ENCODE data around the gene NAT10. TPM values are rescaled to one million over a fixed set of nuclear protein-coding genes. Genes with fewer than 3 reads are reported as not detected.
"Not testable (repeated sequence)": the region's sequence is repeated elsewhere in the genome, so short reads cannot be mapped to it uniquely, and the experiment has no call there.

The NAT10 gene
- total RNA-seq, 1 experiment from 2014 or later, result 103 TPM

DNA sequence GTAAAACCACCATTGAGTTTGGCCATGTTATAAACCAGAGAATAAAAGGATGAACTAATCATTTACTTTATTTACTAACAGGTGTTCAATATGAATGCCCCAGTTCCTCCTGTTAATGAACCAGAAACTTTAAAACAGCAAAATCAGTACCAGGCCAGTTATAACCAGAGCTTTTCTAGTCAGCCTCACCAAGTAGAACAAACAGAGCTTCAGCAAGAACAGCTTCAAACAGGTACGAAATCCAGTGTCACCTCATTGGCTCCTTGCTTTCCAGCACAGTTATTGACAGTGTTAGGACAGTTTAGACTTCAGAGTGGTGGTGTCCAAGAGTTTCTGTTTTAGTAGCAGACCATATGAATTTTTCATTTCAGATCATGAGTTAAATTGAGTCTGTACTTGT lies 13.6 kb upstream of the NAT10 start:
- H4K91ac ChIP-seq (ENCODE audit: insufficient read length, low read depth, low read length), result no peak overlapping the region
- H4K8ac ChIP-seq (replicated peaks; ENCODE audit: insufficient read length, low read depth, low read length), result no peak overlapping the region
- H2BK12ac ChIP-seq (ENCODE audit: insufficient read length, low read depth, low read length), result no peak overlapping the region
- H3T11ph ChIP-seq (ENCODE audit: low read length), result no peak overlapping the region
- no peak overlapping the region for H2BK120ac ChIP-seq (ENCODE audit: low read depth, low read length, poor library complexity, severe bottlenecking)
- no peak overlapping the region for H2BK20ac ChIP-seq (ENCODE audit: low read depth, low read length, poor library complexity, severe bottlenecking)
- H3K4me2 ChIP-seq (ENCODE audit: insufficient read depth, insufficient read length, low read length), result no peak overlapping the region
- H3K9me3 ChIP-seq (ENCODE audit: control insufficient read depth, low read depth, low read length), result no peaks in the 10 kb centered on the region
- no peak overlapping the region for H3K27ac ChIP-seq (ENCODE audit: insufficient read length, low read depth, low read length)
- no peak overlapping the region for H3K23ac ChIP-seq (ENCODE audit: insufficient read length, low read depth, low read length)
- Mint-ChIP-seq H3K9me3 (no peaks in the 10 kb centered on the region), H3K4me3 (no peak overlapping the region), H3K4me1 (no peaks in the 10 kb centered on the region), H3K27me3 (ENCODE audit: low read depth) (no peaks in the 10 kb centered on the region), H3K27ac (no peak overlapping the region), H3K36me3 (ENCODE audit: insufficient read depth in 1 of 3, low read depth in 3 of 3) (peaks cover 55 to 93% (median 92%) of the 10 kb centered on the region in 3 experiments)
- H4K5ac ChIP-seq (ENCODE audit: insufficient read length, low read depth, low read length), result no peak overlapping the region
- DNase-seq, result no peak
- no peak overlapping the region for H3K56ac ChIP-seq (ENCODE audit: insufficient read length, low read depth, low read length)
- no peak overlapping the region for H2AFZ ChIP-seq (ENCODE audit: low read length)
- no peak overlapping the region for H3K4ac ChIP-seq (ENCODE audit: low read depth, low read length)
- H2BK15ac ChIP-seq (ENCODE audit: low read depth, low read length), result no peak overlapping the region
- H3K18ac ChIP-seq (ENCODE audit: insufficient read length, low read depth, low read length), result no peak overlapping the region
- no peaks in the 10 kb centered on the region for H3K79me2 ChIP-seq (ENCODE audit: insufficient read depth, low read length)
- no peaks in the 10 kb centered on the region for H3K23me2 ChIP-seq (ENCODE audit: insufficient read length, low read depth, low read length, poor library complexity, severe bottlenecking)
- H4K20me1 ChIP-seq (ENCODE audit: control insufficient read depth, insufficient read depth, insufficient read length), result no peaks in the 10 kb centered on the region
- no peak overlapping the region for H3K14ac ChIP-seq (ENCODE audit: insufficient read depth, low read length)
- no peak overlapping the region for H3K9ac ChIP-seq (ENCODE audit: extremely low read depth, insufficient read length, low read length)
- TF ChIP-seq, protein P1, sequence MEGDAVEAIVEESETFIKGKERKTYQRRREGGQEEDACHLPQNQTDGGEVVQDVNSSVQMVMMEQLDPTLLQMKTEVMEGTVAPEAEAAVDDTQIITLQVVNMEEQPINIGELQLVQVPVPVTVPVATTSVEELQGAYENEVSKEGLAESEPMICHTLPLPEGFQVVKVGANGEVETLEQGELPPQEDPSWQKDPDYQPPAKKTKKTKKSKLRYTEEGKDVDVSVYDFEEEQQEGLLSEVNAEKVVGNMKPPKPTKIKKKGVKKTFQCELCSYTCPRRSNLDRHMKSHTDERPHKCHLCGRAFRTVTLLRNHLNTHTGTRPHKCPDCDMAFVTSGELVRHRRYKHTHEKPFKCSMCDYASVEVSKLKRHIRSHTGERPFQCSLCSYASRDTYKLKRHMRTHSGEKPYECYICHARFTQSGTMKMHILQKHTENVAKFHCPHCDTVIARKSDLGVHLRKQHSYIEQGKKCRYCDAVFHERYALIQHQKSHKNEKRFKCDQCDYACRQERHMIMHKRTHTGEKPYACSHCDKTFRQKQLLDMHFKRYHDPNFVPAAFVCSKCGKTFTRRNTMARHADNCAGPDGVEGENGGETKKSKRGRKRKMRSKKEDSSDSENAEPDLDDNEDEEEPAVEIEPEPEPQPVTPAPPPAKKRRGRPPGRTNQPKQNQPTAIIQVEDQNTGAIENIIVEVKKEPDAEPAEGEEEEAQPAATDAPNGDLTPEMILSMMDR (conservative IDR thresholded peaks at IDR 0.05), result no peak
- WGBS (ENCODE audit: extremely low coverage, insufficient read length, low lambda C conversion rate), result no CpG with 5 or more reads among the region's 1 CpG
- H3K79me1 ChIP-seq (ENCODE audit: insufficient read depth, low read depth, low read length, poor library complexity, severe bottlenecking), result peaks cover 3% of the 10 kb centered on the region
- no peak overlapping the region for H2BK5ac ChIP-seq (ENCODE audit: insufficient read length, low read length)
- H2AK5ac ChIP-seq (ENCODE audit: insufficient read length, low read length), result no peak overlapping the region
- H3K4me1 ChIP-seq (ENCODE audit: insufficient read depth, low read length), result no peaks in the 10 kb centered on the region
- H3K27me3 ChIP-seq (ENCODE audit: insufficient read depth, low read length), result no peaks in the 10 kb centered on the region

DNA sequence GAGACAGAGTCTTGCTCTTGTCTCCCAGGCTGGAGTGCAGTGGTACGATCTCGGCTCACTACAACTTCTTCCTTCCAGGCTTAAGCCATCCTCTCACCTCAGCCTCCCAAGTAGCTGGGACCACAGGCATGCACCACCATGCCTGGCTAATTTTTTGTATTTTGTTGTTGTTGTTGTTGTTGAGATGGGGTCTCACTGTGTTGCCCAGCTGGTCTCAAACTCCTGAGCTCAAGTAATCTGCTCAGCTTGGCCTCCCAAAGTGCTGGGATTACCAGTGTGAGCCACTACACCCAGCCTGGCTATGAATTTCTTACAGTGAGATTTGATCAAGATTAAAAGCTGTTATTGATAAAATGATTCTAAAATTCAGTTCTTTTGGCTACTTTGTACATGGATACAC lies 10.5 kb upstream of the NAT10 start:
- WGBS (ENCODE audit: extremely low coverage, insufficient read length, low lambda C conversion rate), result no CpG with 5 or more reads among the region's 2 CpGs
- H3K79me2 ChIP-seq (ENCODE audit: insufficient read depth, low read length), result not testable (repeated sequence)

More for the DNA sequence above, 10.5 kb upstream of the NAT10 start:
- H3K9me3 Mint-ChIP-seq; H3K4me3 Mint-ChIP-seq; H2BK12ac ChIP-seq (ENCODE audit: insufficient read length, low read depth, low read length); H2BK120ac ChIP-seq (ENCODE audit: low read depth, low read length, poor library complexity, severe bottlenecking); H3K4me1 Mint-ChIP-seq; H3K27me3 Mint-ChIP-seq (ENCODE audit: low read depth); H3K9ac ChIP-seq (ENCODE audit: extremely low read depth, insufficient read length, low read length); H4K8ac ChIP-seq (replicated peaks; ENCODE audit: insufficient read length, low read depth, low read length); H4K5ac ChIP-seq (ENCODE audit: insufficient read length, low read depth, low read length); H2AFZ ChIP-seq (ENCODE audit: low read length); H3K18ac ChIP-seq (ENCODE audit: insufficient read length, low read depth, low read length); H3K79me1 ChIP-seq (ENCODE audit: insufficient read depth, low read depth, low read length, poor library complexity, severe bottlenecking); DNase-seq; H2BK20ac ChIP-seq (ENCODE audit: low read depth, low read length, poor library complexity, severe bottlenecking); H3T11ph ChIP-seq (ENCODE audit: low read length); H3K27me3 ChIP-seq (ENCODE audit: insufficient read depth, low read length); H3K4me2 ChIP-seq (ENCODE audit: insufficient read depth, insufficient read length, low read length); H3K27ac ChIP-seq (ENCODE audit: insufficient read length, low read depth, low read length); H2BK15ac ChIP-seq (ENCODE audit: low read depth, low read length); H3K23ac ChIP-seq (ENCODE audit: insufficient read length, low read depth, low read length); H3K4me1 ChIP-seq (ENCODE audit: insufficient read depth, low read length); H4K20me1 ChIP-seq (ENCODE audit: control insufficient read depth, insufficient read depth, insufficient read length); H2AK5ac ChIP-seq (ENCODE audit: insufficient read length, low read length); H2BK5ac ChIP-seq (ENCODE audit: insufficient read length, low read length); H4K91ac ChIP-seq (ENCODE audit: insufficient read length, low read depth, low read length); H3K4ac ChIP-seq (ENCODE audit: low read depth, low read length); H3K56ac ChIP-seq (ENCODE audit: insufficient read length, low read depth, low read length); H3K9me3 ChIP-seq (ENCODE audit: control insufficient read depth, low read depth, low read length); H3K23me2 ChIP-seq (ENCODE audit: insufficient read length, low read depth, low read length, poor library complexity, severe bottlenecking); H3K14ac ChIP-seq (ENCODE audit: insufficient read depth, low read length): not testable (repeated sequence)
- Mint-ChIP-seq H3K27ac (peak overlapping the region in 2 of 3 experiments; percentile 52 to 85; a peak in 2 of 7 replicates), H3K36me3 (ENCODE audit: insufficient read depth in 1 of 3, low read depth in 3 of 3) (peaks cover 63 to 99% (median 99%) of the 10 kb centered on the region in 3 experiments; a peak in 6 of 7 replicates)

All from H9 (cell line).